NCI-H2227 (cell line): ENCODE data around the gene SLC22A23.

ENCODE experiments used
- DNase-seq: peaks from one replicate; lab custom pipeline; 2025; ENCODE audit not compliant: unreplicated experiment; lab: John Stamatoyannopoulos, UW

The SLC22A23 gene

GRCh38 chr6:3231247-3232016 is 225.4 kb downstream of the SLC22A23 start:
- DNase-seq = peak; percentile 96

DNA sequence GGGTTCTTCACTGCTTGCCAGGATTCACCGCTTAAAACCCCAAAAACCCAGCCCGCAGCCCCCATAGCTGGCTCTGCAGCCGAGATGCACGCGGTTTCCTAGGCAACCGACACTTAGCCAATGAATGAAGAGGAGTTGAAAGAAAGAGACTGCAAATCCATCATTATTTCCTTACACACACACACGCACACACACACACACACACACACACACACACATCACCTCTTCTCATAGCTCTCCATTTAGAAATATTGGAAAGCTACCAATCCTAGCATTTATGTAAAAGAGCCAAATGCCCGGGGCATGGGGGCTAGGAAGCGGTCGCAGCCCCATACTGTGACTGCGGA is 226.0 kb downstream of the SLC22A23 start:
- DNase-seq = peak; percentile 94

GRCh38 chr6:3230256-3230882 is 226.5 kb downstream of the SLC22A23 start:
- DNase-seq = peak; percentile 49

DNA sequence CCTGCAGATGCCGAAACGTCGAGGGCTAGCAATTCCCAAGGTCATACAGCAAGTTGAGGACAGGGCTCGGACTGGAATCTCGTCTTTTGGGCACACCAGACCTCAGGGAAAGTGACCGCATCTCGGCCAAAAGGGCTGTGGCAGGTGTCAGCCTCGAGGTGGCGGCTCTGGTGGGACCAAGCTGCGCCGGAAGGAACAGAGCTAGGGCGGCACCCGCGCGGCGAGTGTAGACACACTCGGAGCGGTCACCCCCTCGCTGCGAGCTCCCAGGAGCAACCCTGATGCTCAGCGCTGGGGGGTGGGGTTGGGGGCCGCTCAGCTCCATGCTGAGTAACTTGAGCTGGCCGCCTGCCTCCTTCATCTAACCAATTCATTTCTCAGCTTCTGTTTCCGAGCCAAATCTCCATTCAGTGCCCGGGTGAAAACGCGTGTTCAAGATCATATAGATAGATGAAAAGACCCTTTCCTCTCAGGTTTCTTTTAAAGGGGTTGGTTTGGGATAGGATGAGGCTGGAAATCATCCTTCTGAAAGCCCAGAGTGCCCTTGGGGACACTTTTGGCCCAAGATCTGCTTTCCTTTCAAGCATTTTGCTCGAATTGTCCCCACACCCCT is 227.2 kb downstream of the SLC22A23 start:
- peak; percentile 72 for DNase-seq

DNA sequence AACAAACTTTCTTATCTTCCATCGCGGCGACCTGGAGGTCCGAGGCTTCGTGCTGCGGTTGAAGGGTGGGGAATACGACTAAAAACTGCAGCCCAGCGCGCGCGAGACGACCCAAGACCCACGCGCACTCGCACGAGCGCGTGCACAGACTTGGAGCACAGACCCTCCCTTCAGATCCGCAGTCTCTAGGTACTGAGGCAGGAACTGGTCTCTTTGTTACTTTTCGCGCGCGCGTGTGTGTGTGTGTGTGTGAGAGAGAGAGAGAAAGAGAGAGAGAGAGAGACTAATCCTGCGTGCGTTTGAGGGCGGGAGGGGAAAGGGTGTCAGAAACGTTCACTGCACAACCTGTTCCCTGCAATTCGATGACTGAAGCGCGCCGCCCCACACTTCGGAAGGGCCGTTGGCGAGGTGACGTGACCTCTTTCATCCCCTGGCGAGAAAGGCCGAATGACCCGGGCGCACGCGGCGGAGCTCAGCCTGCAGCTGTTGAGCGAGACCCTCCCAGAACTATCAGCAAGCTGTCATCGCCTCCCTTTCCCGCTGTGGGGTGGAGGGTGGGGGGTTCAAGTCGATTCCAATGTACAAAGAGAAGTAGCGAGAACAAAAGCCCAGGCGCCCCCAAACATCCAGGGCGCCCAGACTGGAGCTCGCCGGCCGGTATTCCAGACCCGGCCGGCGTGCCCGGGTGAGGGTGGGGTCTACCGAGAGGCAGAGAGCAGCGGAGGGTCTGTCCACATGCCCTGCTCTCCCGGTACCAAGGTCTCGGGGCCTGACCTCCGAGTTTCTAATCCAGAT is 227.9 kb downstream of the SLC22A23 start:
- DNase-seq = peak; percentile 89

- peak; percentile 90 for DNase-seq
These were observed 228.7 kb downstream of the SLC22A23 start for GRCh38 chr6:3228046-3228671.

DNA sequence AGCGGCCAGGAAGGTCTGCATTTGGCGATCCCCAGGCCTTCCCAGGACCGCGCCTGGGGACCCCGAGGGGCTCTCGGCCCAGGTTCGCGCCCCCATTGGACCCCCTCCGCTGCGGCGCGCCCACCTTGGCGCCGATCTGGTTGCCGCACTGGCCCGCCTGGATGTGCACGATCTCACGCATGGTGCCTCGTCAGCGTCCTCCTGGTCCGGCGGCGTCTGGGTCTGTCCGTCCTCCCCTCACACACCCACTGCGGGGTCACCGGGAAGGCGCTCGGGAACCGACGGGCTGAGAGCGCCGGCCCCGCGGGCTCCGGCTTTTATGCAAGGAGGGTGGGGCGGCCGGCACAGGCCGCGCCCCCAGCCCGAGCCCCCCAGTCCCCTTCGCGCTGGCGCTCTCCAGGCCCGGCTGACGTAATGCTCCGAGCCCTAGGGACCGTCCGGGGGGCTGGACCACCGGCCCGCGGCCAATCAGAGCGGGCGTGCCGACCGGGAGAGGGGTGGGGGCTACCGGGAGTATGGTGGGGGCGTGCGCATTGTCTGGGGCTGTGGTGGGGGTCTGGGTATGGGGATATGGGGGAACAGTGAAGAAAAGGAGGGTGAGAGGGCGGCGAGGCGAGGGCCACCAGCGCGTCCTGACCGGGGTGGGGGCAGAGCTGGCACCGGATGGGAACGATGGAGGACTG is 229.3 kb downstream of the SLC22A23 start, which contains the start of gene TUBB2B:
Gene TUBB2B (minus strand): TSS at position 291 of the 683 bp plus-strand sequence. CDS start 110 bp downstream, at position 181.
- DNase-seq = peak; percentile 99

DNA sequence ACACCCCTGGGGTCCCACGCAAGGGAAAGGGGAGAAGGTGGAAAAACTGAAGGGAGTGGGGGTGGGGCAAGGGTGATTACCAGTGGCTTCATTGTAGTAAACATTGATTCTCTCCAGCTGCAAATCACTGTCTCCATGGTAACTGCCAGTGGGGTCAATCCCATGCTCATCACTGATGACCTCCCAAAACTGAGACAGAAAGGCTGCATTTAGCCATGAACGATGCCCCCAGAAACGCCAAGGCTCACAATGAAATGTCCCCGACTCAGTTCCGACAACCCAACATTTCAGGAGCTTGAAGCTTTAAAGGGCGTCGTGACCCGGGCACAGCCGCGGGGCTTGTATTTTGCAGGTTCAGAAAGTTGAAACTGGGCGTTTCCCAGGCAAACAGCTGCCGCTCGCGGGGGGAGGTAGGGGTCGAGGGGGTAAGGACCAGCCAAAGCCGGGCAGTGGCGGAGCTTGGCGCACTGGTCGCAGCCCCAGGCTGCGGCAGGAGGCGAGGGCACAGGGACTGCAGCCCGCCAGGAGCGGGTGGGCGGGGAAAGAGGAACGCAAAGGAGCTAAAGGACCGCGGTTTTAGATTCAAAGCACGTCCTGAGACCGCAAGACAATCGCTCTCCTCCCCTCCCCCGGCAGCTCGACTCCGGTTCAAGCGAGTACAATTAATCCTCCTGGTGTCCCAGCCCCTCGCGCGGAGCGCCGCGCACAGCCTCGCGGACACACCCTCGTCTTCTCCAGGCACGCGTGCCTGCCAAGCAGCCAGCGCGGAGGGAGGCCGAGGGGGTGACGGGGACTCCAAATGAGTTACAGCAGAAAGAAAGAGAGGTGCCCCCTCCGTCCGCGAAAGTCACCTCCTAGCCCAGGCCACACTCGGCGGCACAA is 230.1 kb downstream of the SLC22A23 start:
- DNase-seq = peak; percentile 75

GRCh38 chr6:3226042-3226441 is 230.8 kb downstream of the SLC22A23 start:
- DNase-seq = peak; percentile 65

GRCh38 chr6:3222506-3223038 is 234.3 kb downstream of the SLC22A23 start:
- DNase-seq = peak; percentile 38

DNA sequence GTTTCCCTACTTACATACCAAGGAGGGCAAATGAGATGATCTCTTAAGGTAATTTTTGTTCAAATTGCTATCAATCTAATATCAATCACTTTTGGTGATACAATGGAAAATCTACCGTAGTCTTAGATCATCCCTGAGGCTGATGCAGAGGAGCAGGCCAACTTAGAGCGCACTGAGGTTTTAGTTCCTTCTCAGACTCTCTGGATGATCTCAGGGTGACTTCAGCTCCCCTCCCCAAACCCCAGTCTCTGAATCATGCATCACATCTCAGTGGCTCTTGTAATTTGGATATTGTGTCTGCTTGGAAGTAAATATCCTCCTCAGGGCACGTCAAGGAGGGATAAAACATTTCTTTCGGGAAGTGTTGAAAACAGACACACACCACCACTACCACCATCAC is 235.3 kb downstream of the SLC22A23 start:
- DNase-seq = no peak

- no peak for DNase-seq
These were observed 236.5 kb downstream of the SLC22A23 start for GRCh38 chr6:3220366-3220765.
